Peyer's patch (tissue), 4 donors: ENCODE data around the gene CRACR2A. TPM values are rescaled to one million over a fixed set of nuclear protein-coding genes. Genes with fewer than 3 reads are reported as not detected.

ENCODE experiments used
- DNase-seq, 3 donors: peaks; one replicate each; pipeline ENCODE4 v3.0.0-alpha.2; 2017 to 2019
- H3K27ac ChIP-seq, 4 donors: fragments of 200-600 bp; sonication (generic); one replicate each; pipeline ENCODE4 v1.5.1; 2016 to 2019
- H3K27me3 ChIP-seq, 2 donors: fragments of 200-600 bp; sonication (generic); one replicate each; pipeline ENCODE4 v1.5.1; 2019
- H3K36me3 ChIP-seq, 3 donors: fragments of 200-600 bp; sonication (generic); one replicate each; pipeline ENCODE4 v1.5.1; 2016 to 2019
- H3K4me1 ChIP-seq, 4 donors: fragments of 200-600 bp; sonication (generic); one replicate each; pipeline ENCODE4 v1.5.1; 2016 to 2019
- H3K4me3 ChIP-seq, 4 donors: fragments of 200-600 bp; sonication (generic); 1 replicate in 3 of 4; 2 replicates in 1 of 4; pipeline ENCODE4 v1.5.1; 2016 to 2019; ENCODE audit warnings: mild to moderate bottlenecking in 1 of 4
- H3K9me3 ChIP-seq, 4 donors: fragments of 200-600 bp; sonication (generic); one replicate each; pipeline ENCODE4 v1.5.1; 2016 to 2019; ENCODE audit warnings: mild to moderate bottlenecking in 1 of 4
- CTCF ChIP-seq, 6 experiments: fragments of 450-650 bp in 4 of 6; fragments of 200-600 bp in 2 of 6; sonication (generic) in 1 of 6; IDR thresholded peaks; one replicate each; pipeline ENCODE4 v1.5.1; 2017 to 2019; ENCODE audit warnings: antibody characterized with exemption in 6 of 6, mild to moderate bottlenecking in 3 of 6, moderate library complexity in 1 of 6
- POLR2A ChIP-seq, 2 donors: fragments of 450-650 bp; IDR thresholded peaks; one replicate each; pipeline ENCODE4 v1.5.1; 2017; ENCODE audit warnings: antibody characterized with exemption in 2 of 2, mild to moderate bottlenecking in 2 of 2, moderate library complexity in 2 of 2
- total RNA-seq, 4 donors: library from RNA; depleted of rRNA; stranded (reverse); fragments of >200 nt; gene quantifications; one replicate each; pipeline ENCODE4 v1.1.0, GENCODE V29; 2016

The CRACR2A gene
- total RNA-seq, 4 donors from 2014 or later = 52.3 to 81.7 (median 65.9) TPM

DNA sequence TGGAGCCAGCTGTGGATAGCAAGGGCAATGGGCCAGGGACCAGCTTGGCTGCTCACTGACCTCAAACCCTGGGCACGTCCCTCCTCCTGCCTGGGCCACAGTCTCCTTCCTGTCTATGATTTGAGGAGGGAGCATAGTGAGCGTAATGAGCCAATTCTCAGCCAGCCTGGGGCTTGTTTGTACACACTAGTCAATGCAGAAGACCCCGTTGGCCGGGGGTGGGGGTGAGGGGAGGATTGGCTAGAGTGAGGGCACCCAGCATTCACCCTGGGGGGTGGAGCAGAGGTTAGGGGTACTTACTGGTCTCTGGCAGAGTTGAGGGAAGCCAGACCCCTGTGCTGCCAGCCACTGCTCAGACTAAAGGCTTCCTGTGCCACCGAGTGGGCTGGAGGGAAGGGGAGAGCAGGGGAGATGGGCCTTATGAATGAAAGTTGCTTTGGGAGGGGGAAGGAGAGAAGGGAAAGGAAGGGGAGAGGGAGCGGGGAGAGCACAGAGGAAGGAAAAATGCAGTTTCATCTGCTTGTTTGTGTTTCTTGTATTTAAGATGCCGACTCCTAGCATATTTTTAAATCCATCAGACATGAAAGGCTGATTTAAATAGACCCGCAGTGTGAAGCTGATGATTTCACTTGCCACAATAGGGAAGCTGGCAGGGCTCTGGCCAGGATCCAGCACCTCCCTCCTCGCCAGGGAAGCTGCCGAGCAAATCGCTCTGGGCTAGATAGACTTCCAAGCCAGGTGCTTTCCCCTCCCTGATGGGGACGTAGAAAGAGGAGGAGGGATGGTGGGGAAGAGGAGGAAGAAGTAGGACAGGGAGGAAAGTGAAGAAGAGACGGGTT lies 147.9 kb downstream of the CRACR2A start:
- H3K27ac ChIP-seq = no peak overlapping the region

DNA sequence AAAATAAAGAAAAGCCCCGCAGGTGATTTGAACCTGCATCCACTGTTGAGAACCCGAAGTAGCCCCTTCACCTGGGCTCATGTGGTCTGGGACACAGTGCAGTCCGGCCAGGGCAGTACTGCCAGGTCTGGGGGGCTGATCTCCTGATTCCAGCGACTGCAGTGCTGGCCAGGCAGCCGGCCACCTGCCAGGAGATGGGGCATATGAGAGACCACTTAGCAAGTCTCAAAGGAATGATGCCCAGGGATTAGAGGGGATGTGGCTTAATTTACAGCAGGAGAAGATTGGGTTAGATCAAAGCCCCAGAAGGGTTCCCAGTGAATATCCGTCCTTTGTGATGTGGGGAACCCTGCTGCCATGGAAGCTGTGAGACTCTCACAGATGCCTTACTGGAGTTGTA lies 148.6 kb downstream of the CRACR2A start:
- Histone ChIP-seq H3K9me3 (no peaks in the 10 kb centered on the region), H3K4me3 (no peak overlapping the region), H3K27me3 (no peaks in the 10 kb centered on the region), H3K27ac (no peak overlapping the region), H3K36me3 (no peaks in the 10 kb centered on the region), H3K4me1 (no peaks in the 10 kb centered on the region)
- no peak for TF ChIP-seq CTCF (IDR thresholded peaks at IDR 0.05)
- TF ChIP-seq POLR2A (IDR thresholded peaks at IDR 0.05) = no peak
- DNase-seq = peak in 1 of 3 donors; percentile 25

More for the DNA sequence above, 147.9 kb downstream of the CRACR2A start:
- no peak for DNase-seq
- Histone ChIP-seq H3K4me3 (no peak overlapping the region), H3K36me3 (no peaks in the 10 kb centered on the region), H3K9me3 (no peaks in the 10 kb centered on the region), H3K4me1 (no peaks in the 10 kb centered on the region), H3K27me3 (no peaks in the 10 kb centered on the region)
- TF ChIP-seq POLR2A (IDR thresholded peaks at IDR 0.05) (no peak), CTCF (IDR thresholded peaks at IDR 0.05) (no peak)

DNA sequence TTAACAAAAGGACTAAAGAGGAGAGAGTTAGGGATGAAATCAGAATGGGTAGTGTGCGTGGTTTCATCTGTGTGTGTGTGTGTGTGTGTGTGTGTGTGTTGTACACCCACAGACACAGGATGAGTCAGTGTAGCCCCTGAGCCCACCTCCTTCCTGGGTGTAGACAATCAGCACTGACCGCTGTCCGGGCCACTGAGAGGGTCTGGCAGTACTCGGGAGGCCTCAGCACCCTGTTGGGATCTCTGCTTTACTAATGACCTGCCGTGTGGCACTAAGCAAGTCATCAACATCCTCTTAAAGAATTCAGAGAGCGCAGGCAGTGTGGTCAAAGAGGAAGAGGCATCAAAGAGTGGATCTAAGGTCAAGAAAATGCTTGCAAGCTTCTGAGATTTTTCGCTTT lies 149.3 kb downstream of the CRACR2A start:
- Histone ChIP-seq H3K27me3 (no peaks in the 10 kb centered on the region), H3K4me3 (no peak overlapping the region), H3K4me1 (no peaks in the 10 kb centered on the region), H3K36me3 (no peaks in the 10 kb centered on the region), H3K27ac (no peak overlapping the region), H3K9me3 (no peaks in the 10 kb centered on the region)
- DNase-seq = no peak
- TF ChIP-seq CTCF (IDR thresholded peaks at IDR 0.05) (no peak), POLR2A (IDR thresholded peaks at IDR 0.05) (no peak)

GRCh38 chr12:3602488-3602887 lies 150.4 kb downstream of the CRACR2A start:
- Histone ChIP-seq H3K9me3 (no peaks in the 10 kb centered on the region), H3K27me3 (no peaks in the 10 kb centered on the region), H3K36me3 (no peaks in the 10 kb centered on the region), H3K4me1 (no peaks in the 10 kb centered on the region), H3K4me3 (no peak overlapping the region), H3K27ac (no peak overlapping the region)
- DNase-seq = no peak
- TF ChIP-seq POLR2A (IDR thresholded peaks at IDR 0.05) = no peak
- TF ChIP-seq CTCF (IDR thresholded peaks at IDR 0.05) = no peak

GRCh38 chr12:3601461-3602150 lies 151.3 kb downstream of the CRACR2A start:
- Histone ChIP-seq H3K9me3 (no peaks in the 10 kb centered on the region), H3K4me1 (no peaks in the 10 kb centered on the region), H3K4me3 (no peak overlapping the region), H3K27me3 (no peaks in the 10 kb centered on the region), H3K27ac (no peak overlapping the region), H3K36me3 (no peaks in the 10 kb centered on the region)
- TF ChIP-seq POLR2A (IDR thresholded peaks at IDR 0.05) (no peak), CTCF (IDR thresholded peaks at IDR 0.05) (no peak)
- no peak for DNase-seq
